ENCODE data around the gene MYLK4. TPM values are rescaled to one million over a fixed set of nuclear protein-coding genes. Genes with fewer than 3 reads are reported as not detected.

The MYLK4 gene
- total RNA-seq, 2 donors from 2014 or later = 0.68 to 2.0 TPM

DNA sequence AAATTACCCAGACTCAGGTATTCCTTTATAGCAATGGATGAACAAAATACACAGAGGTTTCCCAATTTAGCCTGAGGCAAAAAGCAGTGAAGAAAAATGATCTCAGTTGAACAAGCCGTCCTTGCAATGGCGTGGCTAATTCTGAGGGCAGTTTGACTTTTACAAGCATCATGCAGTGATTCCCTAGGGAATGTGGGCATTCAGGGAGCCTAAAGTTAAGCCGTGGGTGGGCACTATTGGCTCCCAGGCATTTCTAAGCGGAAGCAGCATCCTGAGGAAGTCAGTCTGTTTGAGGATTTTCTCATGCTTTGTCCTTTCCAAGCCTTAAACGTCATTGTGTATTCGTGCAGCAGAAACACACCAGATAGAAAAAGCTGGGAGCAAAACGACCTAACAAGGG, 133.9 kb downstream of the MYLK4 start:
- H3K27ac ChIP-seq = peak overlapping the region in 1 of 2 donors; percentile 19
- H3K27me3 ChIP-seq (replicated peaks; ENCODE audit: insufficient read depth) = no peaks in the 10 kb centered on the region
- DNase-seq (ENCODE audit: low spot score) (no peak), ATAC-seq (ENCODE audit: insufficient number of reproducible peaks, low FRiP score, low read depth) (no peak)
- peaks cover 0 to 40% of the 10 kb centered on the region in 2 donors for H3K4me1 ChIP-seq (ENCODE audit: control insufficient read depth in 1 of 2, low read depth in 2 of 2)
- H3K9me3 ChIP-seq = no peaks in the 10 kb centered on the region
- H3K36me3 ChIP-seq = no peaks in the 10 kb centered on the region
- H3K4me3 ChIP-seq = no peak overlapping the region
- TF ChIP-seq, protein P1, sequence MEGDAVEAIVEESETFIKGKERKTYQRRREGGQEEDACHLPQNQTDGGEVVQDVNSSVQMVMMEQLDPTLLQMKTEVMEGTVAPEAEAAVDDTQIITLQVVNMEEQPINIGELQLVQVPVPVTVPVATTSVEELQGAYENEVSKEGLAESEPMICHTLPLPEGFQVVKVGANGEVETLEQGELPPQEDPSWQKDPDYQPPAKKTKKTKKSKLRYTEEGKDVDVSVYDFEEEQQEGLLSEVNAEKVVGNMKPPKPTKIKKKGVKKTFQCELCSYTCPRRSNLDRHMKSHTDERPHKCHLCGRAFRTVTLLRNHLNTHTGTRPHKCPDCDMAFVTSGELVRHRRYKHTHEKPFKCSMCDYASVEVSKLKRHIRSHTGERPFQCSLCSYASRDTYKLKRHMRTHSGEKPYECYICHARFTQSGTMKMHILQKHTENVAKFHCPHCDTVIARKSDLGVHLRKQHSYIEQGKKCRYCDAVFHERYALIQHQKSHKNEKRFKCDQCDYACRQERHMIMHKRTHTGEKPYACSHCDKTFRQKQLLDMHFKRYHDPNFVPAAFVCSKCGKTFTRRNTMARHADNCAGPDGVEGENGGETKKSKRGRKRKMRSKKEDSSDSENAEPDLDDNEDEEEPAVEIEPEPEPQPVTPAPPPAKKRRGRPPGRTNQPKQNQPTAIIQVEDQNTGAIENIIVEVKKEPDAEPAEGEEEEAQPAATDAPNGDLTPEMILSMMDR (IDR thresholded peaks at IDR 0.05) = no peak

DNA sequence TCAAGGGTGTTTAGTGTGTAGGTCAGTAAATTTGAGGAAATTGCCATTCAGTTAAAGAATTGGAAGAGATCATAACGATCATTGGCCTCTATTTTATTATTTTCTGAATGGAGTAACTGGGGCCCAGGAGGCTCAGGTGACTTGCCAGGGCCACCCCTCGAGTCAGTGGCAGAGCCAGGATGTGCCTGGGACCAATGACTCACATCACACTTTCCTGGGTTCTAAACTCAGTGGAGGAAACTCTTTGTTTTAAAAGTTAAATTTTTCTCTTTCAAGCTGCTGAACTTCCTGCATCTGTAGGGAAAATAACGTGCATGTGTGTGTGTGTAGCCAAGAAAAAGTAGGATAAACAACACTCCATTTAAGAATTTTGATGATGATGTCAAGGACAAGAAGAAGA, 135.5 kb downstream of the MYLK4 start:
- peak overlapping the region in 1 of 2 donors; percentile 50 for H3K27ac ChIP-seq

DNA sequence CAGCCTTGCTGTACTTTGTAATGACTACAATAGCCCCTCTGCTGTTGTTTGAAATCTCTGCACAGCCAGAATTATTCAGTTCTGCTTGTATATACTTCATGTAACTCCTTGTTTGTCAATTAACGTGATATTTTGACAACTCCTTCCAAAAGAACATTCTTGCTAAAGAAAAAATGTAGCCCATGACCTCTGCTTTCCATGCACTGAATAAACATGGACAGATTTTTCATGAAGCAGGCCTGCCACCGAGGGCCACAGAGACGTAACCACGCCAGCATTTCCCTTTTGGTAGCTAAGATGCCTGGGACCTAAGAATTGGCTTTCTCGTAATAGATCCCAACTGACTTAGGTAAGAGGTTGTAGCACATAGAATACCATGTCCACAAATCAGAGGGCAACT, 135.9 kb downstream of the MYLK4 start:
- H3K9me3 ChIP-seq = no peaks in the 10 kb centered on the region
- TF ChIP-seq, protein P1 (IDR thresholded peaks at IDR 0.05) = no peak
- peaks cover 0 to 45% of the 10 kb centered on the region in 2 donors for H3K4me1 ChIP-seq (ENCODE audit: control insufficient read depth in 1 of 2, low read depth in 2 of 2)
- no peak overlapping the region for H3K4me3 ChIP-seq
- H3K27ac ChIP-seq = peak overlapping the region in 1 of 2 donors; percentile 50
- DNase-seq (ENCODE audit: low spot score) = no peak
- no peak for ATAC-seq (ENCODE audit: insufficient number of reproducible peaks, low FRiP score, low read depth)
- no peaks in the 10 kb centered on the region for H3K27me3 ChIP-seq (replicated peaks; ENCODE audit: insufficient read depth)
- no peaks in the 10 kb centered on the region for H3K36me3 ChIP-seq

More for the DNA sequence above, 135.5 kb downstream of the MYLK4 start:
- Histone ChIP-seq H3K36me3 (no peaks in the 10 kb centered on the region), H3K4me3 (no peak overlapping the region), H3K27me3 (replicated peaks; ENCODE audit: insufficient read depth) (no peaks in the 10 kb centered on the region), H3K4me1 (ENCODE audit: control insufficient read depth in 1 of 2, low read depth in 2 of 2) (peaks cover 0 to 47% of the 10 kb centered on the region in 2 donors), H3K9me3 (no peaks in the 10 kb centered on the region)
- TF ChIP-seq, protein P1 (IDR thresholded peaks at IDR 0.05) = no peak
- no peak for DNase-seq (ENCODE audit: low spot score)
- ATAC-seq (ENCODE audit: insufficient number of reproducible peaks, low FRiP score, low read depth) = no peak

DNA sequence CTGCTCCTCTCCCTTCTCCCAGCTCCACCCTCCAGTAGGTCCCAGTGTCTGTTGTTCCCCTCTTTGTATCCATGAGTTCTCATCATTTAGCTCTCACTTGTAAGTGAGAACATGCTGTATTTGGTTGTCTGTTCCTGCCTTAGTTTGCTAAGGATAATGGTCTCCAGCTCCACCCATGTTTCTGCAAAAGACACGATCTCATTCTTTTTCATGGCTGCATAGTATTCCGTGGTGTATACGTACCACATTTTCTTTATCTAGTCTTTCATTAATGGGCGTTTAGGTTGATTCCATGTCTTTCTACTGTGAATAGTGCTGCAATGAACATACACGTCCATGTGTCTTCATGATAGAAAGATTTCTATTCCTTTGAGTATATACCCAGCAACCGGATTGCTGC, 136.6 kb downstream of the MYLK4 start:
- no peak overlapping the region for H3K4me3 ChIP-seq
- ATAC-seq (ENCODE audit: insufficient number of reproducible peaks, low FRiP score, low read depth) (no peak), DNase-seq (ENCODE audit: low spot score) (no peak)
- TF ChIP-seq, protein P1 (IDR thresholded peaks at IDR 0.05) = no peak
- no peaks in the 10 kb centered on the region for H3K36me3 ChIP-seq
- no peak overlapping the region for H3K27ac ChIP-seq
- H3K27me3 ChIP-seq (replicated peaks; ENCODE audit: insufficient read depth) = no peaks in the 10 kb centered on the region
- H3K9me3 ChIP-seq = no peaks in the 10 kb centered on the region
- peaks cover 0 to 42% of the 10 kb centered on the region in 2 donors for H3K4me1 ChIP-seq (ENCODE audit: control insufficient read depth in 1 of 2, low read depth in 2 of 2)

Other genes starting within 250 kb of the MYLK4 start
- gene WRNIP1, start 14.5 kb upstream of the MYLK4 start, total RNA-seq = 10 to 100 TPM; 87.8 to 93.3 TPM
- 10 to 100 TPM; 41.0 to 62.3 TPM for gene SERPINB1, start 90.9 kb upstream of the MYLK4 start, total RNA-seq
- gene SERPINB9, start 152.4 kb upstream of the MYLK4 start, total RNA-seq = 10 to 100 TPM; 15.7 to 24.0 TPM
- 100 to 1,000 TPM; 161 to 180 TPM for gene SERPINB6, start 220.6 kb upstream of the MYLK4 start, total RNA-seq
- 10 to 100 TPM; 23.0 to 25.7 TPM for gene NQO2, start 249.0 kb upstream of the MYLK4 start, total RNA-seq